ENCODE measurements around the gene ANO9.
A peak's percentile ranks its signal among the peaks of the same experiment; 100 is the strongest.

ANO9 gene

DNA sequence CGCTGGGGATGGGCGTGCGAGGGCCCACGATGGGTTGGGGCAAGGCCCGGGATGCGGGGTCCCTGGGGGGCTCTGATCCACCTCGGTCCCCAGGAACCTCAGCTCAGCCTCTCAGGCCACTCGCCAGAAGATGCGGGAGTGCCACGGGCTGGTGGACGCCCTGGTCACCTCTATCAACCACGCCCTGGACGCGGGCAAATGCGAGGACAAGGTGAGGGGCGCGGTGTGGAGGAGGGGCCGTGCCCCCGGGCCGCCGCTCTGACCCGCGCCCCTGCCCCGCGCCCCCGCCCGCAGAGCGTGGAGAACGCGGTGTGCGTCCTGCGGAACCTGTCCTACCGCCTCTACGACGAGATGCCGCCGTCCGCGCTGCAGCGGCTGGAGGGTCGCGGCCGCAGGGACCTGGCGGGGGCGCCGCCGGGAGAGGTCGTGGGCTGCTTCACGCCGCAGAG lies 41.5 kb downstream of the ANO9 start:
- no peaks in the 10 kb centered on the region for H3K79me2 ChIP-seq (ENCODE audit: low read length)
- H4K20me1 ChIP-seq (ENCODE audit: insufficient read depth, low read length) = no peaks in the 10 kb centered on the region
- H2AFZ ChIP-seq (ENCODE audit: low read depth, low read length) = no peak overlapping the region
- no peak overlapping the region for H3K27ac ChIP-seq (ENCODE audit: low read length)
- H3K36me3 ChIP-seq (replicated peaks; ENCODE audit: low read depth, low read length) = no peaks in the 10 kb centered on the region
- no peak overlapping the region for H3K9ac ChIP-seq (ENCODE audit: low read length)
- TF ChIP-seq, protein P1, sequence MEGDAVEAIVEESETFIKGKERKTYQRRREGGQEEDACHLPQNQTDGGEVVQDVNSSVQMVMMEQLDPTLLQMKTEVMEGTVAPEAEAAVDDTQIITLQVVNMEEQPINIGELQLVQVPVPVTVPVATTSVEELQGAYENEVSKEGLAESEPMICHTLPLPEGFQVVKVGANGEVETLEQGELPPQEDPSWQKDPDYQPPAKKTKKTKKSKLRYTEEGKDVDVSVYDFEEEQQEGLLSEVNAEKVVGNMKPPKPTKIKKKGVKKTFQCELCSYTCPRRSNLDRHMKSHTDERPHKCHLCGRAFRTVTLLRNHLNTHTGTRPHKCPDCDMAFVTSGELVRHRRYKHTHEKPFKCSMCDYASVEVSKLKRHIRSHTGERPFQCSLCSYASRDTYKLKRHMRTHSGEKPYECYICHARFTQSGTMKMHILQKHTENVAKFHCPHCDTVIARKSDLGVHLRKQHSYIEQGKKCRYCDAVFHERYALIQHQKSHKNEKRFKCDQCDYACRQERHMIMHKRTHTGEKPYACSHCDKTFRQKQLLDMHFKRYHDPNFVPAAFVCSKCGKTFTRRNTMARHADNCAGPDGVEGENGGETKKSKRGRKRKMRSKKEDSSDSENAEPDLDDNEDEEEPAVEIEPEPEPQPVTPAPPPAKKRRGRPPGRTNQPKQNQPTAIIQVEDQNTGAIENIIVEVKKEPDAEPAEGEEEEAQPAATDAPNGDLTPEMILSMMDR (IDR thresholded peaks at IDR 0.05; ENCODE audit: low read depth, low read length) = no peak
- 0 out of 2 replicates have a peak, but pooled peaks cover 4% of the 10 kb centered on the region for H3K27me3 ChIP-seq (ENCODE audit: low read depth, low read length)
- H3K9me3 ChIP-seq (ENCODE audit: insufficient read depth, low read length) = no peaks in the 10 kb centered on the region
- no peak overlapping the region for H3K4me3 ChIP-seq (ENCODE audit: low read length)
- no peaks in the 10 kb centered on the region for H3K4me1 ChIP-seq (ENCODE audit: low read length)
- H3K4me2 ChIP-seq (ENCODE audit: low read length) = no peak overlapping the region

DNA sequence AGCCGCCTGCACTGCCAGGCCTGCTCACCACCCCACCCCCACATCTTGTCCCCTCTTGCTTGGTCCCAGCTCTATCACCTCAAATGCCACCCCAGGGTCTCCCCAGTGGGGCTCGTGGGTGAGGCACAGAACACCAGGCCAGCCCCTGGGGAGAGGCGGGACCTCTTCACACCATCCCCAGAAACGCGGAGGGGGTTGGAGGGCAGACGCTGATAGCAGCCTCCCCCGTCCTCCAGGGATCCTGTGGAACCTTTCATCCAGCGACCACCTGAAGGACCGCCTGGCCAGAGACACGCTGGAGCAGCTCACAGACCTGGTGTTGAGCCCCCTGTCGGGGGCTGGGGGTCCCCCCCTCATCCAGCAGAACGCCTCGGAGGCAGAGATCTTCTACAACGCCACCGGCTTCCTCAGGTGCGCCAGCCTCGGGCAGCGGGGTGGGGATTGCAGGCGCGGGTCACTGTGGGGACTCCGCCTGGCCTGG lies 42.0 kb downstream of the ANO9 start:
- Histone ChIP-seq H3K4me3 (ENCODE audit: low read length) (no peak overlapping the region), H3K4me1 (ENCODE audit: low read length) (no peaks in the 10 kb centered on the region), H3K9me3 (ENCODE audit: insufficient read depth, low read length) (no peaks in the 10 kb centered on the region)

DNA sequence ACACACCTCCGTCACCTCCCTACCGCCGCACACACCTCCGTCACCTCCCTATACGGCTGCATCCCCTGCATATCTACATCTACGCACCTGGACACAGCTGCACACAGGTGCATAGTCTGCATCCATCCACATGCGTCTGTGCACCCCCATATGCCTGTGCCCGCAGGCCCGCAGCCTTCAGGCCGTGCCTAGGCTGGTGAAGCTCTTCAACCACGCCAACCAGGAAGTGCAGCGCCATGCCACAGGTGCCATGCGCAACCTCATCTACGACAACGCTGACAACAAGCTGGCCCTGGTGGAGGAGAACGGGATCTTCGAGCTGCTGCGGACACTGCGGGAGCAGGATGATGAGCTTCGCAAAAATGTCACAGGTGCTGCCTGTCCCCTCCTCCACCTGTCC lies 43.0 kb downstream of the ANO9 start:
- Histone ChIP-seq H3K4me2 (ENCODE audit: low read length) (no peak overlapping the region), H3K27me3 (ENCODE audit: low read depth, low read length) (0 out of 2 replicates have a peak, but pooled peaks cover 4% of the 10 kb centered on the region), H3K36me3 (replicated peaks; ENCODE audit: low read depth, low read length) (no peaks in the 10 kb centered on the region), H3K4me3 (ENCODE audit: low read length) (no peak overlapping the region), H4K20me1 (ENCODE audit: insufficient read depth, low read length) (no peaks in the 10 kb centered on the region), H3K79me2 (ENCODE audit: low read length) (no peaks in the 10 kb centered on the region), H2AFZ (ENCODE audit: low read depth, low read length) (no peak overlapping the region), H3K9me3 (ENCODE audit: insufficient read depth, low read length) (no peaks in the 10 kb centered on the region), H3K27ac (ENCODE audit: low read length) (no peak overlapping the region), H3K9ac (ENCODE audit: low read length) (no peak overlapping the region), H3K4me1 (ENCODE audit: low read length) (no peaks in the 10 kb centered on the region)
- TF ChIP-seq, protein P1 (IDR thresholded peaks at IDR 0.05; ENCODE audit: low read depth, low read length) = no peak
- no peak for TF ChIP-seq EZH2phosphoT487 (IDR thresholded peaks at IDR 0.05; ENCODE audit: low read depth)

More for the DNA sequence above, 42.0 kb downstream of the ANO9 start:
- no peak overlapping the region for H3K4me2 ChIP-seq (ENCODE audit: low read length)
- TF ChIP-seq, protein P1 (IDR thresholded peaks at IDR 0.05; ENCODE audit: low read depth, low read length) = no peak
- no peak for TF ChIP-seq EZH2phosphoT487 (IDR thresholded peaks at IDR 0.05; ENCODE audit: low read depth)
- H3K9ac ChIP-seq (ENCODE audit: low read length) = no peak overlapping the region
- H3K36me3 ChIP-seq (replicated peaks; ENCODE audit: low read depth, low read length) = no peaks in the 10 kb centered on the region
- H3K27ac ChIP-seq (ENCODE audit: low read length) = no peak overlapping the region
- 0 out of 2 replicates have a peak, but pooled peaks cover 4% of the 10 kb centered on the region for H3K27me3 ChIP-seq (ENCODE audit: low read depth, low read length)
- H4K20me1 ChIP-seq (ENCODE audit: insufficient read depth, low read length) = no peaks in the 10 kb centered on the region
- H2AFZ ChIP-seq (ENCODE audit: low read depth, low read length) = no peak overlapping the region
- no peaks in the 10 kb centered on the region for H3K79me2 ChIP-seq (ENCODE audit: low read length)

DNA sequence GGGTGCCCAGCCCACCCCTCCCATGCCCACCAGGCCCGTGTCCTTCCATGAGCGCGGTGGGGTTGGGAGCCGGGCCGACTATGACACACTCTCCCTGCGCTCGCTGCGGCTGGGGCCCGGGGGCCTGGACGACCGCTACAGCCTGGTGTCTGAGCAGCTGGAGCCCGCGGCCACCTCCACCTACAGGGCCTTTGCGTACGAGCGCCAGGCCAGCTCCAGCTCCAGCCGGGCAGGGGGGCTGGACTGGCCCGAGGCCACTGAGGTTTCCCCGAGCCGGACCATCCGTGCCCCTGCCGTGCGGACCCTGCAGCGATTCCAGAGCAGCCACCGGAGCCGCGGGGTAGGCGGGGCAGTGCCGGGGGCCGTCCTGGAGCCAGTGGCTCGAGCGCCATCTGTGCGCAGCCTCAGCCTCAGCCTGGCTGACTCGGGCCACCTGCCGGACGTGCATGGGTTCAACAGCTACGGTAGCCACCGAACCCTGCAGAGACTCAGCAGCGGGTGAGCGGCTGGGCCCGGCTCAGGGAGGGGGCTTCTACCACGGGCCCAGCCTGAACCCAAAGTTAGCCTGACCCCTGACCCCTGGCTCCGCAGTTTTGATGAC lies 44.8 kb downstream of the ANO9 start:
- Histone ChIP-seq H3K4me3 (ENCODE audit: low read length) (peak overlapping the region; percentile 74), H3K36me3 (replicated peaks; ENCODE audit: low read depth, low read length) (no peaks in the 10 kb centered on the region), H3K4me2 (ENCODE audit: low read length) (peak overlapping the region; percentile 70), H3K9ac (ENCODE audit: low read length) (peak overlapping the region; percentile 22; the same call in 1 of the 2 replicates), H3K4me1 (ENCODE audit: low read length) (no peaks in the 10 kb centered on the region), H3K27ac (ENCODE audit: low read length) (no peak overlapping the region), H3K27me3 (ENCODE audit: low read depth, low read length) (0 out of 2 replicates have a peak, but pooled peaks cover 4% of the 10 kb centered on the region), H2AFZ (ENCODE audit: low read depth, low read length) (no peak overlapping the region), H3K79me2 (ENCODE audit: low read length) (no peaks in the 10 kb centered on the region), H3K9me3 (ENCODE audit: insufficient read depth, low read length) (no peaks in the 10 kb centered on the region), H4K20me1 (ENCODE audit: insufficient read depth, low read length) (no peaks in the 10 kb centered on the region)
- TF ChIP-seq, protein P1 (IDR thresholded peaks at IDR 0.05; ENCODE audit: low read depth, low read length) = peak; percentile 62
- TF ChIP-seq EZH2phosphoT487 (IDR thresholded peaks at IDR 0.05; ENCODE audit: low read depth) = no peak
